Kidney epithelial cell (primary cell): ENCODE measurements around the gene GGA2. TPM values are rescaled to one million over a fixed set of nuclear protein-coding genes. Genes with fewer than 3 reads are reported as not detected.

Experiments used
- DNase-seq: peaks from one replicate; pipeline ENCODE4 v3.0.0-alpha.2; 2010; ENCODE audit warnings: low read depth
- H3K27me3 ChIP-seq: 2 replicates; pipeline ENCODE4 v1.6.0; 2011; ENCODE audit warnings: low read length; ENCODE audit not compliant: control insufficient read depth, insufficient read depth
- H3K36me3 ChIP-seq: 2 replicates; pipeline ENCODE4 v1.5.1; 2011; ENCODE audit warnings: low read length; ENCODE audit not compliant: control insufficient read depth, insufficient read depth
- H3K4me3 ChIP-seq: 2 replicates; pipeline ENCODE4 v1.5.1; 2011; ENCODE audit warnings: low read depth, mild to moderate bottlenecking, control low read depth, low read length
- CTCF ChIP-seq: IDR thresholded peaks from 2 replicates; pipeline ENCODE4 v1.5.1; 2011; ENCODE audit warnings: mild to moderate bottlenecking, moderate library complexity, low read length, control low read depth, inconsistent platforms; ENCODE audit not compliant: insufficient read depth, poor library complexity, severe bottlenecking
- total RNA-seq: library from RNA; depleted of rRNA; stranded (reverse); fragments of >200 nt; gene quantifications from 2 replicates; pipeline ENCODE4 v1.2.3, GENCODE V29; 2015

GGA2 gene
- total RNA-seq, 1 donor from 2014 or later, result 41.6 TPM

GRCh38 chr16:23508589-23509440, 1.5 kb downstream of the GGA2 start:
- no peak for DNase-seq
- TF ChIP-seq CTCF, result no peak
- H3K36me3 ChIP-seq, result no peaks in the 10 kb centered on the region
- no peaks in the 10 kb centered on the region for H3K27me3 ChIP-seq
- H3K4me3 ChIP-seq, result peak overlapping the region; percentile 73

- no peak for DNase-seq
- TF ChIP-seq CTCF, result no peak
- no peaks in the 10 kb centered on the region for H3K36me3 ChIP-seq
- no peaks in the 10 kb centered on the region for H3K27me3 ChIP-seq
- no peak overlapping the region for H3K4me3 ChIP-seq
These were observed 3.7 kb downstream of the GGA2 start for GRCh38 chr16:23506606-23506994.

GRCh38 chr16:23505671-23506605, 4.4 kb downstream of the GGA2 start:
- TF ChIP-seq CTCF, result peak; percentile 7
- DNase-seq, result no peak
- no peaks in the 10 kb centered on the region for H3K27me3 ChIP-seq
- H3K36me3 ChIP-seq, result no peaks in the 10 kb centered on the region
- H3K4me3 ChIP-seq, result no peak overlapping the region

DNA sequence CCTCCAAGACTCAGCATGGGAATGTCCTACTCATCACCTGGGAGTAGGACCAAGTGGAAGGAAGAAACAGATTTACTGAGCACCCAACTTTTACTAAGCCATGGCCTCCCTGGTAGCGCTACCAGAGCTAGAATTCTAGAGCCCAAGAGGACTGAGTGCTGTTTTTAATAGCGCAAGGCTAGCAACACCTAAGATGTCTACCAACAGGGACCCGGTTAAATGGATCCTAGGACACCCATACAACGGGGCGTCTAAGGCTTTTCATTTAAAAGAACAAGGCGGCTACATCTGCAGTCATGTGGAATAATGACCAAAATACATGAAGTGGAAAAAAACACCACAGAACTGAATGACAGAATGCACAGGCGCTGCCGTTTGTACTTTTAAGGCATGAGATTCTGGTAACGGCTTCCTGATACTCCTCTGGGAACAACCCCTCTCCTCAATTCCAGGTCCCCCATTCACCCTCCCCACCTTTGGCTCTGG, 5.1 kb downstream of the GGA2 start:
- Histone ChIP-seq H3K4me3 (no peak overlapping the region), H3K27me3 (no peaks in the 10 kb centered on the region), H3K36me3 (no peaks in the 10 kb centered on the region)
- DNase-seq, result no peak
- no peak for TF ChIP-seq CTCF

- peak; percentile 15 for TF ChIP-seq CTCF
- peaks cover 1% of the 10 kb centered on the region for H3K36me3 ChIP-seq
- H3K4me3 ChIP-seq, result no peak overlapping the region
- no peaks in the 10 kb centered on the region for H3K27me3 ChIP-seq
- DNase-seq, result peak; percentile 93
These were observed 5.7 kb downstream of the GGA2 start for GRCh38 chr16:23504453-23505179.
